Adrenal gland (tissue), 12 donors: ENCODE data around the gene LMNA. TPM values are rescaled to one million over a fixed set of nuclear protein-coding genes. Genes with fewer than 3 reads are reported as not detected.

Source experiments
- DNase-seq, 7 donors: peaks; one replicate each; pipeline ENCODE4 v3.0.0-alpha.2; 2019 to 2020
- H3K27ac ChIP-seq, 5 donors: fragments of 200-600 bp; sonication (generic) in 4 of 5; 1 replicate in 3 of 5; 2 replicates in 2 of 5; pipeline versions ENCODE4 v1.5.1 to v1.8.0; 2016 to 2020; ENCODE audit warnings: mild to moderate bottlenecking in 1 of 5
- H3K27me3 ChIP-seq: fragments of 200-600 bp; 2 replicates; pipeline ENCODE4 v1.8.0; 2021
- H3K36me3 ChIP-seq, 2 donors: fragments of 200-600 bp; replicated peaks in 1 of 2; 1 replicate in 1 of 2; 2 replicates in 1 of 2; pipeline versions ENCODE4 v1.5.1 to v1.8.0; 2018 to 2022
- H3K4me1 ChIP-seq, 2 donors: fragments of 200-600 bp; replicated peaks in 1 of 2; 1 replicate in 1 of 2; 2 replicates in 1 of 2; pipeline versions ENCODE4 v1.5.1 to v1.8.0; 2018 to 2021
- H3K4me3 ChIP-seq, 4 donors: fragments of 200-600 bp; sonication (generic) in 3 of 4; one replicate each; pipeline ENCODE4 v1.5.1; 2016 to 2018
- H3K9me3 ChIP-seq, 3 donors: fragments of 200-600 bp; sonication (generic) in 1 of 3; replicated peaks in 1 of 3; 1 replicate in 2 of 3; 2 replicates in 1 of 3; pipeline versions ENCODE4 v1.5.1 to v1.8.0; 2016 to 2021
- POLR2A ChIP-seq, 2 donors: fragments of 450-650 bp; IDR thresholded peaks; one replicate each; pipeline ENCODE4 v1.6.1; 2017; ENCODE audit warnings: antibody characterized with exemption in 2 of 2, mild to moderate bottlenecking in 2 of 2, moderate library complexity in 1 of 2
- WGBS, 4 donors: extraction: QIAGEN DNeasy Blood & Tissue Kit in 2 of 4; methylation state at CpG; one replicate each; pipeline versions ENCODE4 v1.1.5 to v1.1.7; 2013 to 2017; 5-methylcytosine and 5-hydroxymethylcytosine counted together
- intact Hi-C, 2 donors: fragments of 100-400 bp; cut with DNase I; formaldehyde crosslinking; loops; one replicate each; pipeline versions ENCODE4 v1.14.1 to v1.15.0; 2022 to 2023
- polyA plus RNA-seq, 3 donors: library from polyadenylated mRNA; stranded (reverse); fragments of 200-250 nt in 2 of 3; fragments of 350-450 nt in 1 of 3; fragmentation: Illumina TruSeq in 1 of 3; extraction: RNeasy Lipid Tissue Mini Kit (QIAGEN cat#74804) in 1 of 3; gene quantifications; one replicate each; pipeline ENCODE4 v1.2.3, GENCODE V29; 2013 to 2014
- total RNA-seq, 9 donors: library from RNA; depleted of rRNA in 4 of 9; stranded (reverse); fragments of >200 nt in 4 of 9; fragments of 120-200 nt in 1 of 9; fragmentation: NEBNext Ultra II Directional in 1 of 9; extraction: Animal tissue kit (Norgen Biotek cat#: 25700) in 1 of 9; gene quantifications; one replicate each; pipeline versions ENCODE4 v1.1.0 to v1.2.4, GENCODE V29; 2013 to 2023
- TF ChIP-seq, protein P1 (sequence below), 6 experiments: fragments of 450-650 bp in 4 of 6; fragments of 200-600 bp in 2 of 6; sonication (generic) in 1 of 6; IDR thresholded peaks; 1 replicate in 5 of 6; 2 replicates in 1 of 6; pipeline versions ENCODE4 v1.5.1 to v1.8.0; 2016 to 2021; ENCODE audit warnings: antibody characterized with exemption in 6 of 6, mild to moderate bottlenecking in 2 of 6, moderate library complexity in 1 of 6
- donor health status: healthy with polysubstance abuse.
- donor health status: Bipolar disorder and iron deficiency.
- donor health status: DM: yes; HTN: yes; CAD: no.
- donor health status: DM: no; HTN: no; CAD: no.
- donor health status: DM: no; HTN: no; CAD: no.
- donor health status: DM: yes; HTN: yes; CAD: no.

LMNA gene
- total and polyA plus RNA-seq, 12 donors: 116 to 591 (median 382) TPM

GRCh38 chr1:156149374-156150332, 35.1 kb downstream of the LMNA start:
- no peak overlapping the region for H3K27ac ChIP-seq
- intact Hi-C loops: loop anchor here (5.0 to 10.0 kb wide), 3 partner anchors 73 to 165 kb away; no protein-coding TSS in a partner anchor
- H3K9me3 ChIP-seq: no peaks in the 10 kb centered on the region
- no peak overlapping the region for H3K4me3 ChIP-seq
- TF ChIP-seq, protein P1, sequence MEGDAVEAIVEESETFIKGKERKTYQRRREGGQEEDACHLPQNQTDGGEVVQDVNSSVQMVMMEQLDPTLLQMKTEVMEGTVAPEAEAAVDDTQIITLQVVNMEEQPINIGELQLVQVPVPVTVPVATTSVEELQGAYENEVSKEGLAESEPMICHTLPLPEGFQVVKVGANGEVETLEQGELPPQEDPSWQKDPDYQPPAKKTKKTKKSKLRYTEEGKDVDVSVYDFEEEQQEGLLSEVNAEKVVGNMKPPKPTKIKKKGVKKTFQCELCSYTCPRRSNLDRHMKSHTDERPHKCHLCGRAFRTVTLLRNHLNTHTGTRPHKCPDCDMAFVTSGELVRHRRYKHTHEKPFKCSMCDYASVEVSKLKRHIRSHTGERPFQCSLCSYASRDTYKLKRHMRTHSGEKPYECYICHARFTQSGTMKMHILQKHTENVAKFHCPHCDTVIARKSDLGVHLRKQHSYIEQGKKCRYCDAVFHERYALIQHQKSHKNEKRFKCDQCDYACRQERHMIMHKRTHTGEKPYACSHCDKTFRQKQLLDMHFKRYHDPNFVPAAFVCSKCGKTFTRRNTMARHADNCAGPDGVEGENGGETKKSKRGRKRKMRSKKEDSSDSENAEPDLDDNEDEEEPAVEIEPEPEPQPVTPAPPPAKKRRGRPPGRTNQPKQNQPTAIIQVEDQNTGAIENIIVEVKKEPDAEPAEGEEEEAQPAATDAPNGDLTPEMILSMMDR (IDR thresholded peaks at IDR 0.05): no peak
- no peak for TF ChIP-seq POLR2A (IDR thresholded peaks at IDR 0.05)
- WGBS, 4 donors: 32 to 50% (median 41%) methylated on average over 14 to 20 of the region's 20 CpGs
- DNase-seq: no peak
- H3K27me3 ChIP-seq: no peaks in the 10 kb centered on the region
- H3K4me1 ChIP-seq: peaks cover 0 to 14% of the 10 kb centered on the region in 2 donors
- no peaks in the 10 kb centered on the region for H3K36me3 ChIP-seq

- no peak for DNase-seq
Measured at GRCh38 chr1:156150333-156151011, 36.0 kb downstream of the LMNA start.

GRCh38 chr1:156151093-156151688, 36.7 kb downstream of the LMNA start:
- Histone ChIP-seq H3K27me3 (no peaks in the 10 kb centered on the region), H3K36me3 (no peaks in the 10 kb centered on the region), H3K9me3 (no peaks in the 10 kb centered on the region), H3K4me3 (no peak overlapping the region), H3K27ac (no peak overlapping the region), H3K4me1 (peaks cover 0 to 7% of the 10 kb centered on the region in 2 donors)
- no peak for TF ChIP-seq POLR2A (IDR thresholded peaks at IDR 0.05)
- TF ChIP-seq, protein P1 (IDR thresholded peaks at IDR 0.05): no peak
- 62 to 82% (median 76%) methylated on average over 4 to 6 of the region's 6 CpGs for WGBS, 4 donors
- intact Hi-C loops: loop anchor here in 1 of 2 donors (10.0 kb wide), 1 partner anchor 164 kb away; no protein-coding TSS in a partner anchor
- DNase-seq: peak in 2 of 7 donors; percentile 15 to 30

More at GRCh38 chr1:156150333-156151011, 36.0 kb downstream of the LMNA start:
- Histone ChIP-seq H3K27ac (no peak overlapping the region), H3K27me3 (no peaks in the 10 kb centered on the region), H3K4me1 (peaks cover 0 to 14% of the 10 kb centered on the region in 2 donors), H3K9me3 (no peaks in the 10 kb centered on the region), H3K4me3 (no peak overlapping the region), H3K36me3 (no peaks in the 10 kb centered on the region)
- intact Hi-C loops: loop anchor here in 1 of 2 donors (10.0 kb wide), 1 partner anchor 164 kb away; no protein-coding TSS in a partner anchor
- no peak for TF ChIP-seq POLR2A (IDR thresholded peaks at IDR 0.05)
- TF ChIP-seq, protein P1 (IDR thresholded peaks at IDR 0.05): no peak
- WGBS, 4 donors: 48 to 62% (median 57%) methylated on average over 9 to 10 of the region's 10 CpGs
